IMR-90 (cell line): ENCODE results near the gene PRR29. TPM values are rescaled to one million over a fixed set of nuclear protein-coding genes. Genes with fewer than 3 reads are reported as not detected.

ENCODE experiments used
- ATAC-seq: fragments of 200-7000 bp; cut with Tn5 transposase; 2 replicates; pipeline ENCODE4 v1.9.1; 2020; ENCODE audit warnings: low read depth, mild to moderate bottlenecking, moderate library complexity
- BruUV-seq: library from RNA; stranded (reverse); fragments of 400-500 nt; replicated peaks from 2 replicates; lab custom pipeline; 2021; lab: Mats Ljungman, UMichigan
- CTCF ChIA-PET: fragments of 300-600 bp; formaldehyde crosslinking; extraction: SDS; loops from one replicate; lab custom pipeline; 2021; ENCODE audit warnings: antibody characterized with exemption; lab: Yijun Ruan, JAX
- POLR2A ChIA-PET: fragments of 300-600 bp; sonication (Branson Sonifier 250); formaldehyde crosslinking; loops from one replicate; lab custom pipeline; 2022; ENCODE audit warnings: antibody characterized with exemption; ENCODE audit not compliant: unreplicated experiment; lab: Charles Lee
- DNase-seq: peaks from one replicate; pipeline ENCODE4 v3.0.0; 2013
- H2AFZ ChIP-seq: replicated peaks from 2 replicates; pipeline ENCODE3; 2013; ENCODE audit warnings: low read length, mild to moderate bottlenecking; ENCODE audit not compliant: poor library complexity
- H2AK5ac ChIP-seq: 2 replicates; pipeline ENCODE4 v1.6.1; 2013; ENCODE audit warnings: low read depth, low read length, inconsistent platforms
- H2AK9ac ChIP-seq: replicated peaks from 2 replicates; pipeline ENCODE3; 2013; ENCODE audit warnings: mild to moderate bottlenecking, low read depth, low read length, moderate library complexity; ENCODE audit not compliant: poor library complexity
- H2BK120ac ChIP-seq: 2 replicates; pipeline ENCODE4 v1.6.1; 2013; ENCODE audit warnings: low read depth, low read length, inconsistent platforms
- H2BK15ac ChIP-seq: 3 replicates; pipeline ENCODE4 v1.6.1; 2013; ENCODE audit warnings: low read depth, low read length, inconsistent platforms
- H2BK20ac ChIP-seq: 2 replicates; pipeline ENCODE4 v1.6.1; 2013; ENCODE audit warnings: low read depth, mild to moderate bottlenecking, inconsistent platforms, low read length, moderate library complexity
- H2BK5ac ChIP-seq: 2 replicates; pipeline ENCODE4 v1.6.1; 2013; ENCODE audit warnings: mild to moderate bottlenecking, low read depth, low read length, inconsistent platforms; ENCODE audit not compliant: poor library complexity, severe bottlenecking
- H3K14ac ChIP-seq: replicated peaks from 2 replicates; pipeline ENCODE4 v1.6.1; 2013; ENCODE audit warnings: low read depth, low read length, inconsistent platforms
- H3K18ac ChIP-seq: 2 replicates; pipeline ENCODE4 v1.6.1; 2013; ENCODE audit warnings: low read depth, low read length, control low read depth
- H3K23ac ChIP-seq: 2 replicates; pipeline ENCODE4 v1.6.1; 2013; ENCODE audit warnings: low read depth, low read length, inconsistent platforms
- H3K27ac ChIP-seq: 2 replicates; pipeline ENCODE4 v1.5.1; 2013; ENCODE audit warnings: mild to moderate bottlenecking, control low read depth, low read length; ENCODE audit not compliant: insufficient read depth
- H3K27me3 ChIP-seq: 2 replicates; pipeline ENCODE4 v1.6.1; 2013; ENCODE audit warnings: low read length; ENCODE audit not compliant: control insufficient read depth, insufficient read depth
- H3K36me3 ChIP-seq: 2 replicates; pipeline ENCODE4 v1.6.1; 2013; ENCODE audit warnings: low read length, mixed read lengths; ENCODE audit not compliant: control insufficient read depth, insufficient read depth
- H3K4ac ChIP-seq: 2 replicates; pipeline ENCODE4 v1.6.1; 2013; ENCODE audit warnings: low read depth, low read length, inconsistent platforms
- H3K4me1 ChIP-seq: 2 replicates; pipeline ENCODE4 v1.6.1; 2013; ENCODE audit warnings: low read length, mixed read lengths; ENCODE audit not compliant: control insufficient read depth, insufficient read depth
- H3K4me2 ChIP-seq: 2 replicates; pipeline ENCODE4 v1.6.1; 2013; ENCODE audit warnings: low read depth, mild to moderate bottlenecking, control low read depth, low read length, moderate library complexity
- H3K4me3 ChIP-seq: 2 replicates; pipeline ENCODE4 v1.5.1; 2013; ENCODE audit warnings: low read depth, mild to moderate bottlenecking, control low read depth, low read length, moderate library complexity; ENCODE audit not compliant: insufficient read depth
- H3K56ac ChIP-seq: 2 replicates; pipeline ENCODE4 v1.6.1; 2013; ENCODE audit warnings: low read length, inconsistent platforms; ENCODE audit not compliant: insufficient read depth; ENCODE audit errors: extremely low read depth
- H3K79me1 ChIP-seq, 2 experiments: 2 replicates each; pipeline ENCODE4 v1.6.1; 2013; ENCODE audit warnings: low read length in 2 of 2, inconsistent platforms in 1 of 2, low read depth in 1 of 2
- H3K9ac ChIP-seq: 2 replicates; pipeline ENCODE4 v1.6.1; 2013; ENCODE audit warnings: low read depth, low read length, control low read depth
- H3K9me1 ChIP-seq: 2 replicates; pipeline ENCODE4 v1.6.1; 2013; ENCODE audit warnings: low read length, inconsistent platforms; ENCODE audit not compliant: insufficient read depth
- H3K9me3 ChIP-seq: 2 replicates; pipeline ENCODE4 v1.6.1; 2013; ENCODE audit warnings: low read length; ENCODE audit not compliant: control insufficient read depth, insufficient read depth
- H4K20me1 ChIP-seq: 2 replicates; pipeline ENCODE4 v1.6.1; 2013; ENCODE audit warnings: low read length, inconsistent platforms; ENCODE audit not compliant: insufficient read depth
- H4K5ac ChIP-seq: 2 replicates; pipeline ENCODE4 v1.6.1; 2013; ENCODE audit warnings: mild to moderate bottlenecking, low read depth, low read length, control low read depth
- H4K8ac ChIP-seq, 2 experiments: 2 replicates each; pipeline ENCODE4 v1.6.1; 2013; ENCODE audit warnings: low read depth in 2 of 2, low read length in 2 of 2, control low read depth in 1 of 2, inconsistent platforms in 1 of 2
- H4K91ac ChIP-seq: 2 replicates; pipeline ENCODE4 v1.6.1; 2013; ENCODE audit warnings: low read depth, low read length, inconsistent platforms; ENCODE audit not compliant: insufficient read depth
- BHLHE40 ChIP-seq: fragments of 150-350 bp; IDR thresholded peaks from 2 replicates; pipeline ENCODE4 v1.6.1; 2016; ENCODE audit warnings: mild to moderate bottlenecking, low read depth, low read length
- CHD1 ChIP-seq: IDR thresholded peaks from 2 replicates; pipeline ENCODE4 v1.6.1; 2012; ENCODE audit warnings: low read depth, low read length, improper control_type of control experiment
- CTCF ChIP-seq: conservative IDR thresholded peaks from 2 replicates; pipeline ENCODE4 v1.5.1; 2012; ENCODE audit warnings: mild to moderate bottlenecking, low read depth, low read length, improper control_type of control experiment
- FOS ChIP-seq: fragments of 150-350 bp; IDR thresholded peaks from 2 replicates; pipeline ENCODE4 v1.6.1; 2016; ENCODE audit warnings: low read depth, low read length
- MAFK ChIP-seq: IDR thresholded peaks from 2 replicates; pipeline ENCODE4 v1.6.1; 2012; ENCODE audit warnings: low read depth, low read length, improper control_type of control experiment
- MAZ ChIP-seq: IDR thresholded peaks from 2 replicates; pipeline ENCODE4 v1.6.1; 2012; ENCODE audit warnings: low read depth, mild to moderate bottlenecking, low read length, improper control_type of control experiment, moderate library complexity, borderline replicate concordance
- POLR2A ChIP-seq: IDR thresholded peaks from 2 replicates; pipeline ENCODE4 v1.6.1; 2012; ENCODE audit warnings: mild to moderate bottlenecking, low read depth, low read length
- RAD21 ChIP-seq: IDR thresholded peaks from 2 replicates; pipeline ENCODE4 v1.6.1; 2012; ENCODE audit warnings: low read length, improper control_type of control experiment
- WGBS, 2 experiments: methylation state at CpG; one replicate each; pipeline versions ENCODE4 v1.1.5 to v1.1.7; 2013; ENCODE audit warnings: missing lambda C conversion rate in 2 of 2; ENCODE audit not compliant: insufficient read length in 1 of 2; ENCODE audit errors: extremely low coverage in 2 of 2; 5-methylcytosine and 5-hydroxymethylcytosine counted together
- dilution Hi-C: fragments of 300-500 bp; cut with HindIII; formaldehyde crosslinking; loops from one replicate; pipeline ENCODE4 v1.14.3; 2018; ENCODE audit warnings: low sequenced_read_pairs; ENCODE audit not compliant: unreplicated experiment
- in situ Hi-C: fragments of 300-500 bp; cut with MboI; formaldehyde crosslinking; loops from 3 replicates; pipeline ENCODE4 v1.14.3; 2019; ENCODE audit warnings: low sequenced_read_pairs, inconsistent platforms, mixed read lengths
- intact Hi-C: fragments of 100-400 bp; cut with micrococcal nuclease; formaldehyde crosslinking; loops from 2 replicates; pipeline ENCODE4 v1.10.0; 2022
- polyA plus RNA-seq, 3 experiments: library from polyadenylated mRNA; depleted of rRNA; stranded (reverse); fragments of >200 nt; gene quantifications; 2 replicates each; pipeline ENCODE4 v1.2.3, GENCODE V29; 2012; ENCODE audit warnings: low replicate concordance in 1 of 3
- total RNA-seq: library from RNA; depleted of rRNA; stranded (reverse); fragments of >200 nt; gene quantifications from 2 replicates; pipeline ENCODE4 v1.2.3, GENCODE V29; 2012

PRR29 gene
- total and polyA plus RNA-seq, 2 of the 4 experiments (the other 2 are of a cell fraction) = under 0.01 to 0.17 TPM

GRCh38 chr17:63962298-63962744 lies 35.8 kb upstream of the PRR29 start:
- Histone ChIP-seq H3K9ac (no peak overlapping the region), H3K4me3 (no peak overlapping the region), H3K36me3 (no peaks in the 10 kb centered on the region), H4K5ac (no peak overlapping the region), H4K91ac (no peak overlapping the region), H2AFZ (peak overlapping the region; percentile 67), H3K27ac (no peak overlapping the region), H3K23ac (no peak overlapping the region), H2BK15ac (no peak overlapping the region), H4K8ac (no peak overlapping the region), H4K20me1 (no peaks in the 10 kb centered on the region), H3K9me1 (peaks cover 3% of the 10 kb centered on the region; the same call in 1 of the 2 replicates), H2BK20ac (no peak overlapping the region), H3K9me3 (no peaks in the 10 kb centered on the region), H3K18ac (no peak overlapping the region), H3K56ac (no peak overlapping the region), H3K4me1 (no peaks in the 10 kb centered on the region), H3K4ac (no peak overlapping the region), H3K27me3 (peaks cover 24% of the 10 kb centered on the region), H2BK5ac (no peak overlapping the region), H3K79me1 (no peaks in the 10 kb centered on the region), H2BK120ac (no peak overlapping the region), H3K4me2 (no peak overlapping the region), H3K14ac (no peak overlapping the region), H2AK5ac (no peak overlapping the region), H2AK9ac (no peak overlapping the region)
- DNase-seq = no peak
- dilution Hi-C loops (no loop called here), in situ Hi-C loops (no loop called here), intact Hi-C loops (no loop called here)
- CTCF ChIA-PET = interaction anchor here (1.1 kb wide), 1 partner anchor 17 kb away, joined by 3 read pairs; no protein-coding TSS in a partner anchor
- no peak for ATAC-seq
- POLR2A ChIA-PET = no interaction called here
- no TSS peak for BruUV-seq
- 20% methylated on average over 1 of the region's 10 CpGs; no CpG with 5 or more reads in 1 of the 2 experiments for WGBS, 2 experiments
- TF ChIP-seq BHLHE40 = no peak
- TF ChIP-seq FOS = no peak
- no peak for TF ChIP-seq CTCF
- no peak for TF ChIP-seq MAFK
- TF ChIP-seq RAD21 = no peak
- no peak for TF ChIP-seq MAZ
- no peak for TF ChIP-seq POLR2A
- no peak for TF ChIP-seq CHD1
